H1 (cell line): ENCODE results near the gene CBX2.

Experiments used
- ATF2 ChIP-seq: IDR thresholded peaks from 2 replicates; pipeline ENCODE4 v1.6.1; 2012; ENCODE audit warnings: low read length, inconsistent platforms
- CBX8 ChIP-seq: fragments of 300-800, 300-1000 bp; sonication (generic); IDR thresholded peaks from 2 replicates; pipeline ENCODE4 v1.7.1; 2016; ENCODE audit warnings: low read depth, low read length, borderline replicate concordance
- CEBPB ChIP-seq: IDR thresholded peaks from 2 replicates; pipeline ENCODE4 v1.6.1; 2012; ENCODE audit warnings: low read depth, low read length
- CHD2 ChIP-seq: IDR thresholded peaks from 2 replicates; pipeline ENCODE4 v1.6.1; 2012; ENCODE audit warnings: low read length, improper control_type of control experiment
- CTBP2 ChIP-seq: IDR thresholded peaks from 2 replicates; pipeline ENCODE4 v1.7.0; 2011; ENCODE audit warnings: borderline replicate concordance, mild to moderate bottlenecking, moderate library complexity, mixed read lengths, low read length; ENCODE audit not compliant: insufficient read depth, insufficient read length
- EZH2 ChIP-seq: fragments of 200-600 bp; sonication (generic); IDR thresholded peaks from 2 replicates; pipeline ENCODE4 v1.7.1; 2012; ENCODE audit warnings: low read depth, mild to moderate bottlenecking, moderate library complexity, low read length, inconsistent platforms; ENCODE audit not compliant: severe bottlenecking
- GABPA ChIP-seq: IDR thresholded peaks from 2 replicates; pipeline ENCODE4 v1.6.1; 2011; ENCODE audit warnings: mild to moderate bottlenecking, low read length, moderate library complexity, borderline replicate concordance; ENCODE audit not compliant: insufficient read depth
- POLR2A ChIP-seq, 2 experiments: IDR thresholded peaks; 1 replicate in 1 of 2; 2 replicates in 1 of 2; pipeline ENCODE4 v1.6.1; 2011; ENCODE audit warnings: low read depth in 2 of 2, low read length in 2 of 2, mild to moderate bottlenecking in 2 of 2; ENCODE audit errors: control extremely low read depth in 1 of 2
- SP4 ChIP-seq: IDR thresholded peaks from 2 replicates; pipeline ENCODE4 v1.6.1; 2012; ENCODE audit warnings: low read length, inconsistent platforms
- TF ChIP-seq, protein P1 (sequence below), 3 experiments: IDR thresholded peaks; 1 replicate in 2 of 3; 2 replicates in 1 of 3; pipeline versions ENCODE4 v1.5.1 to v1.6.1; 2011; ENCODE audit warnings: low read length in 3 of 3, mild to moderate bottlenecking in 3 of 3, inconsistent platforms in 2 of 3, low read depth in 1 of 3, moderate library complexity in 1 of 3; ENCODE audit not compliant: insufficient read depth in 1 of 3; ENCODE audit errors: control extremely low read depth in 1 of 3

- TF ChIP-seq CHD2 (no peak), POLR2A (IDR thresholded peaks at IDR 0.05; ENCODE audit: control extremely low read depth in 1 of 2, low read depth in 2 of 2, low read length in 2 of 2) (no peak), SP4 (no peak), EZH2 (no peak), CTBP2 (no peak), CEBPB (no peak), CBX8 (no peak), GABPA (no peak), ATF2 (no peak)
- TF ChIP-seq, protein P1, sequence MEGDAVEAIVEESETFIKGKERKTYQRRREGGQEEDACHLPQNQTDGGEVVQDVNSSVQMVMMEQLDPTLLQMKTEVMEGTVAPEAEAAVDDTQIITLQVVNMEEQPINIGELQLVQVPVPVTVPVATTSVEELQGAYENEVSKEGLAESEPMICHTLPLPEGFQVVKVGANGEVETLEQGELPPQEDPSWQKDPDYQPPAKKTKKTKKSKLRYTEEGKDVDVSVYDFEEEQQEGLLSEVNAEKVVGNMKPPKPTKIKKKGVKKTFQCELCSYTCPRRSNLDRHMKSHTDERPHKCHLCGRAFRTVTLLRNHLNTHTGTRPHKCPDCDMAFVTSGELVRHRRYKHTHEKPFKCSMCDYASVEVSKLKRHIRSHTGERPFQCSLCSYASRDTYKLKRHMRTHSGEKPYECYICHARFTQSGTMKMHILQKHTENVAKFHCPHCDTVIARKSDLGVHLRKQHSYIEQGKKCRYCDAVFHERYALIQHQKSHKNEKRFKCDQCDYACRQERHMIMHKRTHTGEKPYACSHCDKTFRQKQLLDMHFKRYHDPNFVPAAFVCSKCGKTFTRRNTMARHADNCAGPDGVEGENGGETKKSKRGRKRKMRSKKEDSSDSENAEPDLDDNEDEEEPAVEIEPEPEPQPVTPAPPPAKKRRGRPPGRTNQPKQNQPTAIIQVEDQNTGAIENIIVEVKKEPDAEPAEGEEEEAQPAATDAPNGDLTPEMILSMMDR (IDR thresholded peaks at IDR 0.05; ENCODE audit: control extremely low read depth in 1 of 3, insufficient read depth in 1 of 3, low read depth in 1 of 3, low read length in 3 of 3), result no peak
Measured at GRCh38 chr17:79741401-79741750, 36.6 kb upstream of the CBX2 start.
